ENCODE measurements around the gene KRT16.
"Not testable (repeated sequence)": the region's sequence is repeated elsewhere in the genome, so short reads cannot be mapped to it uniquely, and the experiment has no call there.

The KRT16 gene

GRCh38 chr17:41610965-41611640, 1.5 kb downstream of the KRT16 start:
- ATAC-seq (ENCODE audit: insufficient read depth, low read depth) (no peak), DNase-seq (no peak)
- Histone ChIP-seq H3K27ac (ENCODE audit: low read length) (no peak overlapping the region), H3K9me3 (ENCODE audit: insufficient read depth, low read length, severe bottlenecking) (peaks cover 5% of the 10 kb centered on the region), H4K20me1 (ENCODE audit: insufficient read depth, low read length) (no peaks in the 10 kb centered on the region; the same call in 1 of the 2 replicates), H3K4me2 (ENCODE audit: insufficient read depth, low read length) (no peak overlapping the region), H3K79me2 (ENCODE audit: insufficient read depth, low read length) (no peaks in the 10 kb centered on the region), H2AFZ (ENCODE audit: low read depth, low read length) (no peak overlapping the region), H3K36me3 (ENCODE audit: insufficient read depth, low read length) (no peaks in the 10 kb centered on the region), H3K4me1 (ENCODE audit: insufficient read depth, low read length) (no peaks in the 10 kb centered on the region), H3K4me3 (ENCODE audit: low read depth in 1 of 2, low read length in 2 of 2) (no peak overlapping the region), H3K9ac (ENCODE audit: low read depth, low read length) (no peak overlapping the region), H3K27me3 (ENCODE audit: insufficient read depth, low read length, poor library complexity) (peaks cover 3% of the 10 kb centered on the region)
- TF ChIP-seq EZH2 (IDR thresholded peaks at IDR 0.05; ENCODE audit: borderline replicate concordance, low read depth, low read length, severe bottlenecking) (no peak), CTCF (IDR thresholded peaks at IDR 0.05; ENCODE audit: borderline replicate concordance, extremely low read depth, low read length, poor library complexity, severe bottlenecking) (no peak)

- not testable (repeated sequence) for H3K27ac ChIP-seq (ENCODE audit: low read length); H4K20me1 ChIP-seq (ENCODE audit: insufficient read depth, low read length); ATAC-seq (ENCODE audit: insufficient read depth, low read depth); H3K9ac ChIP-seq (ENCODE audit: low read depth, low read length); H3K9me3 ChIP-seq (ENCODE audit: insufficient read depth, low read length, severe bottlenecking); H3K4me2 ChIP-seq (ENCODE audit: insufficient read depth, low read length); H3K4me1 ChIP-seq (ENCODE audit: insufficient read depth, low read length); H3K79me2 ChIP-seq (ENCODE audit: insufficient read depth, low read length); H3K27me3 ChIP-seq (ENCODE audit: insufficient read depth, low read length, poor library complexity); H3K4me3 ChIP-seq (ENCODE audit: low read depth in 1 of 2, low read length in 2 of 2); H2AFZ ChIP-seq (ENCODE audit: low read depth, low read length); H3K36me3 ChIP-seq (ENCODE audit: insufficient read depth, low read length); DNase-seq
Measured at GRCh38 chr17:41610061-41610517, 2.5 kb downstream of the KRT16 start.

GRCh38 chr17:41606930-41607329, 5.6 kb downstream of the KRT16 start:
- not testable (repeated sequence) for H3K36me3 ChIP-seq (ENCODE audit: insufficient read depth, low read length); H3K27ac ChIP-seq (ENCODE audit: low read length); H3K27me3 ChIP-seq (ENCODE audit: insufficient read depth, low read length, poor library complexity); H3K4me3 ChIP-seq (ENCODE audit: low read depth in 1 of 2, low read length in 2 of 2); H3K79me2 ChIP-seq (ENCODE audit: insufficient read depth, low read length); H3K9ac ChIP-seq (ENCODE audit: low read depth, low read length); H4K20me1 ChIP-seq (ENCODE audit: insufficient read depth, low read length); H3K4me1 ChIP-seq (ENCODE audit: insufficient read depth, low read length); H3K9me3 ChIP-seq (ENCODE audit: insufficient read depth, low read length, severe bottlenecking); ATAC-seq (ENCODE audit: insufficient read depth, low read depth); H3K4me2 ChIP-seq (ENCODE audit: insufficient read depth, low read length); H2AFZ ChIP-seq (ENCODE audit: low read depth, low read length); DNase-seq

GRCh38 chr17:41602524-41602923, 10.0 kb downstream of the KRT16 start:
- H3K9me3 ChIP-seq (ENCODE audit: insufficient read depth, low read length, severe bottlenecking), result peaks cover 5% of the 10 kb centered on the region
- H3K27ac ChIP-seq (ENCODE audit: low read length), result no peak overlapping the region
- no peaks in the 10 kb centered on the region for H3K79me2 ChIP-seq (ENCODE audit: insufficient read depth, low read length)
- no peaks in the 10 kb centered on the region for H3K36me3 ChIP-seq (ENCODE audit: insufficient read depth, low read length)
- TF ChIP-seq EZH2 (IDR thresholded peaks at IDR 0.05; ENCODE audit: borderline replicate concordance, low read depth, low read length, severe bottlenecking) (no peak), CTCF (IDR thresholded peaks at IDR 0.05; ENCODE audit: borderline replicate concordance, extremely low read depth, low read length, poor library complexity, severe bottlenecking) (no peak)
- H2AFZ ChIP-seq (ENCODE audit: low read depth, low read length), result no peak overlapping the region
- H3K27me3 ChIP-seq (ENCODE audit: insufficient read depth, low read length, poor library complexity), result peaks cover 7% of the 10 kb centered on the region
- DNase-seq, result no peak
- no peaks in the 10 kb centered on the region for H4K20me1 ChIP-seq (ENCODE audit: insufficient read depth, low read length)
- no peak overlapping the region for H3K4me2 ChIP-seq (ENCODE audit: insufficient read depth, low read length)
- no peak for ATAC-seq (ENCODE audit: insufficient read depth, low read depth)
- H3K9ac ChIP-seq (ENCODE audit: low read depth, low read length), result no peak overlapping the region
- H3K4me3 ChIP-seq (ENCODE audit: low read depth in 1 of 2, low read length in 2 of 2), result no peak overlapping the region
- H3K4me1 ChIP-seq (ENCODE audit: insufficient read depth, low read length), result no peaks in the 10 kb centered on the region
